Iris pigment epithelial cell (primary cell): ENCODE data around the gene EFCAB7.
"Not testable (repeated sequence)": the region's sequence is repeated elsewhere in the genome, so short reads cannot be mapped to it uniquely, and the experiment has no call there.

Experiments used
- DNase-seq: peaks from one replicate; pipeline ENCODE4 v3.0.0-alpha.2; 2011; ENCODE audit warnings: low read depth

Gene EFCAB7

DNA sequence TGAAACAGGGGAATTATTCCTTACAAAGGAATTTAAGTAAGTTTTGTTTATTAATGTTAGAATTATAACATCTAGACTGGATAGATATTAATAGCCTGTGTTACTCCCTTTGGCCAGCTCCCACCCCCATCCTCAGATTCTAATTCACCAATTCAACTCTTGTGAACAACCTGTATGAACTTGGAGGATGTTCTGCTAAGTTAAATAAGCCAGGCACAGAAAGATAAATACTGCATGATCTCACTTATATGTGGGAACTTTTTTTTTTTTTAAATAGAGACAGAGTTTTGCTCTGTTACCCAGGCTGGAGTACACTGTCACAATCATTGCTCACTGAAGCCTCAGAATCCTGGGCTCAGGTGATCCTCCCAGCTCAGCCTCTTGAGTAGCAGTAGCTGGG is 32.2 kb downstream of the EFCAB7 start:
- DNase-seq: no peak

DNA sequence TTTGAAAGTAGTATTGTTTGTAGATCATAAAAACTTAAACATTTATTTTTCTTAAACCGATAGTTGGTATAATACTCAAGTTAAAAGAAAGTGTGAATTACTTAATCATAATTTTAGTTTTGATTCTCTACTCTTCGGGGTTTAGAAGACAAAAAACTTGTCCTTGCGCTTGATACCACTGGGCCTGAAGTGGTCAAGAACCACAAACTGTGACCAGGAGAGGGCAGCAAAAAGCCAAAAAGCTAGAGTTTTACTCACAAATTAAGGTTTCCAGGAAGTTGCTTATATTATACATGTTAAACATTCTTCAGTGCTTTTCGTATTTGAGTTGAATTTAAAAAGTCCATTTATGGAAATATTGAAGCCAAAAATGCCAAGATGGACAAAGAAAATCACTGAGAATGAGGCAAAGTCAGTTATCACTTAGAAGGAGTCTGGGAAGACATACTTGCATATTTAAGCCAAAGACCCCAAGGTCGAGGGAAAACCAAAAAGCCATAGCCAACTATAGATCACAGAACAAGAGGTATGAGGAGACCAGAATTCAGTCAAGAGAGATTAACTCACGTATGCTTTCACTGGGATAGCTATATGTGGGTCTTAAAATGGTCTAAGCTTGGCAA is 34.2 kb downstream of the EFCAB7 start:
- DNase-seq: peak; percentile 64

DNA sequence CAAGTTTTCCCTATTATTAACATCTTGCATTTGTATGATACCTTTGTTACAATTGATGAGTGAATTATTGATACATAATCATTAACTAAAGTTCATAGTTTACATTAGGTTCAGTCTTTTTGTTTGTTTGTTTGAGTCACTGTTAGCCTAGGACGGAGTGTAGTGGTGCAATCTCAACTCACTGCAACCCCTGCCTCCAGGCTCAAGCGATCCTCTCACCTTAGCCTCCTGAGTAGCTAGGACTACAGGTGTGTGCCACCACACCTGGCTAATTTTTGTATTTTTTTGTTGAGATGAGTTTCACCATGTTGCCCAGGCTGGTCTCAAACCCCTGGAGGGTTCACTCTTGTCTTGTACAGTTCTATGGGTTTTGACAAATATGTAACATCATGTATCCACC is 36.0 kb downstream of the EFCAB7 start:
- no peak for DNase-seq

DNA sequence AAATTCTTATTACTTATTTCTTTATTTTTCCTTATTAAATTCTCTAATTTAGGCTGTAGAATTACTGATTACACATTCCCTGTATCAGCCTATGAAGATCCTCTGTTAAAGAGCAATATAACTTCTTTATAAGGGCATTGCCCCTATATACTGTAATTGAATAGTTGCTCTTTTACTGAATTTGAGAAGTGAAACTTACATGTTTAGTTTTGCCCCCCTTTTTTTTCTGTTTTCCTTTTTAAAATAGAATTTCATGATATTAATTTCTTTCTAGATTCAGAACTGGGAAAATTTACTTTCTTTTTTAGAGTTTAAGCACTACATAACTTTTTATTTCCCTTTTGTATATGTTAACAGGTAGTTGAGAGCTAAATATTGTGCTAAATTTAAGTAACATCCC is 40.4 kb downstream of the EFCAB7 start:
- no peak for DNase-seq

DNA sequence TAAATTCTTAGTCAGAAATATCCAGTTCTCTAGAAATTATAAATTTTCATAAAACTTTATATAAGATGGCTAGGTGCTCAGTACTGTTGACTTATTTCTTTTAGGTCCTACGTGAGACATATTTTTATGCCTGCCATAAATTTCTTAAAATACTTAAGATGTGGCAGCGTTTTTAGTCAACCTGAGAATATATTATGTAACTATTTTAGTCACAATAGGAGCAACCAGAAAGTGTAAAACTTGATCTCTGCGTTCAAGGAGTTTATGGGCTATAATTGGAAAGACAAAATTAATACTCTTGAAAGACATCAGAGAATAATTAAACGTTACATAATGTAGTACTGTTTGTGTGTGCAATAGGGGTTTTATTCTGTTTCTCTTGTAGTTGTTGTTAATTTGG is 45.7 kb downstream of the EFCAB7 start:
- DNase-seq: no peak

DNA sequence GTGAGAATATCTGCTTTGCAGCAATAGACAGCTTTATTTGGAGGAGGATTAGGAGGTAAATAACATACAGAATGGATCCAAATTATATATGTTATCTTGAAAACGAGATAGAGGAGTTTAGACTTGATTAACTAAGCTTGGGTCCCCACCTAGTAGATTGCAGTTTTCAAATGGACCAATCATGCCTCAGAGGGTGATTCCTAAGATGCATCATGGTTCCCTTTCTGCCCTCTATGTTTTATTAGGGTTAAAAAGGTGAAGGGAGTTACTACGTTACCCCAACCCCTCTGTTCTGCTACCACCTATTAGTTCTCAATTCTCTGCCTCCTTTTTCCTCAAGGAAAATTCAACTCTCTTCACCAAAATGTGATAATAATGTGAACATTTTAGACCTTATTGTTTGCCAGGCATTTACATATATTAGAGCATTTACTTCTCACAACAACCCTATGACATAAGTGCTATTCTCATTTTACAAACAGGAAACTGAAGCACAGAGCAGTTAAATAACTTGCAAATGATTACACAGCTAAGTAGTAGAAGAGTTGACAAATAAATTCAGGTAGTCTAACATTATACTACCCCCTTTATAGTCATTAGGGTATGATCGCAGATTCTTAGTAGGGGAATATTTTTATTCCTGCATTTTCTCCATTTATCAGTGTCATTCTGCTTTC is 46.5 kb downstream of the EFCAB7 start:
- no peak for DNase-seq

DNA sequence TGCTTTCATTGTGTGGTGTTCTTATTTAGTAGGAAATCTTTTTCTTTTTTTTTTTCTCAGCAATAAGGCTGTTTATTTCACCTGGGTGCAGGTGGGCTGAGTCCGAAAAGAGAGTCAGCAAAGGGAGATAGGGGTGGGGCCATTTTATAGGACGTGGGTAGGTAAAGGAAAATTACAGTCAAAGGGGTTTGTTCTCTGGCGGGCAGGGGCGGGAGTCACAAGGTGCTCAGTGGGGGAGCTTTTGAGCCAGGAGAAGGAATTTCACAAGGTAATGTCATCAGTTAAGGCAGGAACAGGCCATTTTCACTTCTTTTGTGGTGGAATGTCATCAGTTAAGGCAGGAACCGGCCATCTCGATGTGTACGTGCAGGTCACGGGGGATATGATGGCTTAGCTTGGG is 49.4 kb downstream of the EFCAB7 start:
- DNase-seq: not testable (repeated sequence)

DNA sequence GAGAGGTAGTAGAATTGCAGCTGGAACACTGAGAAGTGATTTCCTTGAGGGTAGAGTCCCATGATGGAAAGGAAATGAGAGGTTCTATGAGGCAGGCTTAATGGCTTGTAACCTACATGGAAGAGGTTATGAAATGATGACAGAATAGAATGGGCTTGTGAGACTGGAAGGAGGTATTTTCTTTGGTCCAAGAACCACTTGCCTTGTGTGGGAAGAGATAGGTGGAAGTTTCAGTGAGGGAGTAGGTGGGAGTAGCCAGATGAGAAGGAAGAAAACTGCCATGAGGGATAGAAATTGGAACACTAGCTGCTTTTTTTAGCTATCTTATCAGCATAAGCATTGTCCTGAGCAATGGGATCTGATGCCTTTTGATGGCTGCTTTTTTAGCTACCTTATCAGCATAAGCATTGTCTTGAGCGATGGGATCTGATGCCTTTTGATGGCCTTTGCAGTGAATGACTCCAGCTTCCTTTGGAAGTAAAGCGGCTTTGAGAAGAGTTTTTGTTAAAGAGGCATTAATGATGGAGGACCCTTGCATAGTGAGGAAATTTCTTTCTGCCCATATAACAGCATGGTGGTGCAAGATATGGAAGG is 51.0 kb downstream of the EFCAB7 start:
- DNase-seq: not testable (repeated sequence)

DNA sequence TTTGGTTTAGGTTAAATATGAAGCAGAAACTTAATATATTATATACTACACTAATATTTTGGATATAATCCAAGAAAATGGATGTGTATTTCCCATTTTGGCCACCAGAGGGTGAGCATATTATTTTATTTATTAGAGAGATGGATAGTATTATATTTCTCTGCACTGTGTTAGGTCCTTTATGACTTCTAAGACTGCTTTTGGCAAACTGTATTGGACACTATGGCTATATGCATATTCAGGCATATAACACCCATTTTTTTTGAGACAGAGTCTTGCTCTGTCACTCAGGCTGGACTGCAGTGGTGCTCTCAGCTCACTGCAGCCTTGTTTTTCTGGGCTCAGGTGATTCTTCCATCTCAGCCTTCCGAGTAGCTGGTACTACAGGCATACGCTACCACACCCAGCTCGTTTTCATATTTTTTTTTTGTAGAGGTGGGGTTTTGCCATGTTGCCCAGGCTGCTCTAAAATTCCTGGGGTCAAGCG is 52.1 kb downstream of the EFCAB7 start:
- DNase-seq: no peak

DNA sequence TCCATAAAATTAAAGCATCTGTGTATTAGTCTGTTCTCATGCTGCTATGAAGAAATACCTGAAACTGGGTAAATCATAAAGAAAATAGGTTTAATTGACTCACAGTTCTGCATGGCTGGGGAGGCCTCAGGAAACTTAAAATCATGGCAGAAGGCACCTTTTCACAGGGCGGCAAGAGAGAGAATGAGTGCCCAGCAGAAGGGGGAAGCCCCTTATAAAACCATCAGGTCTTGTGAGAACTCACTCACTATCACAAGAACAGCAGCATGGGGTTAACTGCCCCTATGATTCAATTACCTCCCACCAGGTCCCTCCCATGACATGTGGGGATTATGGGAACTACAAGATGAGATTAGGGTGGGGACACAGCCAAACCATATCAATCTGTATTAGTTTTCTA is 63.0 kb downstream of the EFCAB7 start:
- DNase-seq: not testable (repeated sequence)

DNA sequence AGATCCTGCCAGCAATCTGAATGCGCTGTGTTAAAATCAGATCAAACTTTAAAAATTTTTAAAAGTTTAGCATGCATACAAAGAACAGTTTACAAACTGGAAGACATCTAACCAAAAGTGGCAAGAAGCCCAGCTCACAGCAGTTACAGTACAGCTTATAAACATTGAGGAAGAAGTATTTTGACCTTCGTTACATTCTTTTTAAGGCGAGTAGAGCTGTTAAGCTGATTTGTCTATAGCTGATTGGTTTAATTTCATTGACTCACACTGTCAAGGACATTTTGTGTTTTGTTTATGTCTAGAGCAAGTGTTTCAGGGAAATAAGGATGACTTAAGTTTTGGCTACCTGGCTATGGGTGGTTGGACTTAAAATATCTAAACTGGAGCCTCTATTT is 66.8 kb downstream of the EFCAB7 start:
- peak; percentile 94 for DNase-seq

DNA sequence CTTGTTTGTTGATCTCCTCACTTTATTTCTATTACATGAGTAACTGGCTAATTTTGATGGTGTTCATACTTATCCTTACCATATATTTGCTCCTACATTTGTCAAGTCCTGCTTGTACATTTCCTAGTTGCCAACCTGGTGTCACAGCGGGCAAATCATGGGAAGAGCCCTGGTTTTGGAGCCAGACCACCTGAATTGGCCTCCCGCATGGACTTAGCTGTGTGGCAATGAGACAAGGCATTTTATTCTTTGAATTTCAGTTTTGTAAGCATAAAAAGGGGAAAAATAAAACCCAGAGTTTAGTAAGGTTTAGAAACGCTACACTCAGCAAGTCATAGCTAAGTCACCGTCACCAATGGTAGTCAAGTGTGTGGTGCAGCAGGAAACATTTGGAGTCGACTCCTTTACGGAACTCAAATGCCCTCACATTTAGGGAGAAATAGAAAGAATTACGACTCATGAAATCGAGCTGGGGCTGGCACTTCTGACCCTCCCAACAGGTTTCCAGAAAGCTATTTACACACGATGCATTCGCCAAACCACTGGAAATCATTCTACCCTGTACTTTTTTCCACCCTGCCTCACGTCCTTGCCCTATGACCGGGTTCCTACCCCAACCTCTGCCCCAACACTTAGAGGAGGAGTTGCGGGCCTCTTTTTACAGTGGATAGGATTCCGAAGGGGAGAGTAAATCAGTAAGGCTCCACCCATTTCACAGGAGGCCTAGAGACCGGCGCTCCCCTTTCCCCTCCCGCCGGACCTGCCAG is 69.4 kb downstream of the EFCAB7 start:
- DNase-seq: no peak

DNA sequence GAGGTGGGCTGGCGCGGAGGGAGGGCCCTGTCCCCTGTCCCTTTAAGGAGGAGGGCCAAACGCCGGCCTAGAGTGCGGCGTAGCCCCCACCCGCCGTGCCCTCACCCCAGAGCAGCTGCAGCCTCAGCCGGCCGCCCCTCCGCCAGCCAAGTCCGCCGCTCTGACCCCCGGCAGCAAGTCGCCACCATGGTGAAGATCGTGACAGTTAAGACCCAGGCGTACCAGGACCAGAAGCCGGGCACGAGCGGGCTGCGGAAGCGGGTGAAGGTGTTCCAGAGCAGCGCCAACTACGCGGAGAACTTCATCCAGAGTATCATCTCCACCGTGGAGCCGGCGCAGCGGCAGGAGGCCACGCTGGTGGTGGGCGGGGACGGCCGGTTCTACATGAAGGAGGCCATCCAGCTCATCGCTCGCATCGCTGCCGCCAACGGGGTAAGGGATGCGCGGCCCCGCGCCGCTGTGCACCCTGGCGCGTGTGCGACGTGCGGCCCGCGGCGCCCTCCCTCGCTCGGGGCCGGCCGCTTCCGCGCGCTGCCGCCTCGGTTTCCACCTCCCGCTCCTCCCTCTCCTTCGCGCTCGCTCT is 70.1 kb downstream of the EFCAB7 start, which contains the start of gene PGM1:
Gene PGM1, plus strand, starts transcription at position 109 of the 583 bp plus-strand sequence. Its CDS starts 78 bp downstream, at position 187.
- peak; percentile 83 for DNase-seq

DNA sequence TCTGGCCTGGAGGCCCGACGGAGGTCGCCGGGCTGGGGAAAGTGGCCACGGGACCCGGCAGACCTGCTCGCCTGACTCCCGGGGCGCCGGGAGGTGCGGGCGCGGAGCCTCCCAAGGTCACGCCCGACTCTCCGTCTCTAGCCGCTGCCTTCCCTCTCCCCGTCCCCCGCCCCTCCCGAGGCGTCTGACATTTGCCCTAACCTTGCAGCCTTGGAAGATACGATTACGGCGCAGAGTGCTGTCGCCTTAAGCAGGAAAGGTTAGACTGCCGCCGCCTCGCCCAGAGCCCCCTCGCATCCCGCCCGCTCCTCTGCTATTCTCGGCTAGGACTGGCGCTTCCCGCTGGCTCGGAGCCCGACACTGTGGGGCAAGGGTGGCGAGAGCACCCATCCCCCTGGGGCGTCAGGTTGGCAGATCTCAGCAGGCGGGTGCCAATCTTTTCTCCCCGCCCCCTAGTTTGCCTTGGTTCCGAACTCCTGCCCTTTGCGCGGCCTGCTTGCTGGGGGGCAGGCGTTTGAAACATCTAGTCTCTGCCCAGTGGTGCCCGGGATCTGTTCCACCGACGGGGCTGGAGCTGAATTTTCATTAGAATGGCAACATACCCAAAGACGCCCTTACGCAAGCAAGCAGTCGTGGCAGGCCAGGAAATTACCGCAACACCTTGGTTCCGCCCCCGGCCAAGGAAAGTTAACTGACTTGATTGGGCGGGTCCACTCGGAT is 70.7 kb downstream of the EFCAB7 start:
- peak; percentile 88 for DNase-seq

DNA sequence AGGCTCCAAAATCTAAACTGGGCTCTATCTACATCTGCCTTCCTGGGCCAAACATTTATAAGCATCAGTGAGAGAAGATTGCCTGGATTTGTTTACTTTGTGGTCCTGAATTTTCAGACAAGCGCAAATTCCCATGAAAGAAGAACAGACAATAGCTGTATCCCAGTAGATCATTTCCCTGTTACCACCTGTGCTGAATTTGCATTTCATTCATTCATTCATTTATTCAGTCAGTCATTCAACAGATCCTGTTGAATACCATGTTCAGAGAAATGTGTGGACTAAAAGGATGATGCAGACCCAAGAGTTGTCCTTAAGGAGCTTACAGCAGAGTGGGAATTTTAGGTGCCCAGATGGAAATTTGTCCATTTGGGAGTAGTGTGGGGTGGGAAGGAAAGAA is 72.1 kb downstream of the EFCAB7 start:
- DNase-seq: no peak

DNA sequence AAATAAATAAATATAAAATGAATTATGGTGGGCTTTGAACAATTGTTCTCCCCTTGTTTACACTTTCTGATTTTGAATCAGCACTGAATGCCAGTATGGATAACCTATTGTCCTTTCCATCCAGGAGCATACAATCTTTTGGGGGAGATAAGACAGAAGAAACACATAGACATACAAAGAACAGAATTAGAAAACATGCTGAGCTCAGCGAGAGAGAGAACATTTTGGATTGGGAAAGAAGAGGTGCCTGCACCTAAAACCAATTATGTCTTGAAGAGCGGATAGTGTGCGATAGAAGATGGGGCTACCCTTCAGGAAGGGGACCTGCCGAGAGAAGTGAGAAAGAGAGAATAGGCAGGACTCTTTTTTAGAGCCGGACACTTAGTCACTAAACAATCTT is 76.5 kb downstream of the EFCAB7 start:
- DNase-seq: no peak

DNA sequence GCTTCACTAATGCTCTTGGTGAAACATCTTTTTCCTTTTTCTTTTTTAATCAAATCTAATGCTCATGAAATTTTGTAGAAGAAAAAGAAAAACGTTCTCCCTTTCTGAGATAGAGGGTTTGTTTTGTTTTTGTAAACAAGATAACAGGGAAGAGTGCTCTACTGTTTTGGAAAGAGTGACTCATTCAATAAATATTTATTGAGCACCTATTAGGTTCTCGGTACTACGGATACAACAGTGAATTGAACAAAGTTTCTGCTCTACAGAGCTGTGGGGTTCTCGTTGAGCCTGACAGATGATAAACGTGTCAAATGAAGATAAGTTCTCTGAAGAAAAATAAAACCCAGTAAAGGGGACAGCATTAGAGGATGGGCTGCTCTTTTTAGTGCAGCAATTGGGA is 76.9 kb downstream of the EFCAB7 start:
- DNase-seq: no peak

DNA sequence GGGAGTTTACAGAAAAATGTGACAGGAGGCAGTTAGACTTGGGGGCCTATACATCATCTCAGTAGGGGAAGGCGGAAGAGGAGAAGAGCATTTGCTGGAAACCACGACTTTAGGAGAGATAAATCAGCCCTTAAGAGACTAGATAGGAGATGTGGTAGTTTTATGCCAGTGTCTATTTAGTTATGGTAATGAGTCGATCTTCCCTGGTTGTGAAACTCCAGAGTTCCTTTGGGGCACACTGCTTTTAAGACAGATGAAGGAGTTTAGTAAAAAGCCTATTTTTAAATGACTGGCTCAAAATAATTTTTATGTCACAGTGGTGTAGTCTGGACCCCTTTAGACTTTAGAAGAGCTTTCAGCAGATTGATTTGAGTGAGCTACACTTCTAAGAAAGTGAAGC is 77.7 kb downstream of the EFCAB7 start:
- DNase-seq: no peak

DNA sequence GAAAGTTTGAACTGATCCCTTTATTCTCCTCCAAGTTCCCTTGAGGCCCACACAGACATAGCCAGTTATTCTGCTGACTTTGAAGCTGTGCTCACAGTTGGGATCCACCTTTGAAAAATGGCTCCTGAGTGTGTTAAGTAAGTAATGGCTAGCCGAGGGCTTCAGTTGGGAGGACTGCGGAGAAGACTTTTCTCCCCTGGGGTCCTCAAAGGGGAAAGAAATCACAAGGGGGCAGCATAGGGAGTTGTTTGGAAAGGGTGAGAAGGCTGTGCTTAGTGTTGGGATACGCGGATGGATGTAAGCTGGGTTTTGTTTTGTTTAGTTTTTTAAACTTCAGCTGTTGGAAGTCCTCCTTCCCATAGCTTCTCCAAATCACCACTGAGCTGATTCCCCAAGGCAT is 78.1 kb downstream of the EFCAB7 start:
- no peak for DNase-seq

DNA sequence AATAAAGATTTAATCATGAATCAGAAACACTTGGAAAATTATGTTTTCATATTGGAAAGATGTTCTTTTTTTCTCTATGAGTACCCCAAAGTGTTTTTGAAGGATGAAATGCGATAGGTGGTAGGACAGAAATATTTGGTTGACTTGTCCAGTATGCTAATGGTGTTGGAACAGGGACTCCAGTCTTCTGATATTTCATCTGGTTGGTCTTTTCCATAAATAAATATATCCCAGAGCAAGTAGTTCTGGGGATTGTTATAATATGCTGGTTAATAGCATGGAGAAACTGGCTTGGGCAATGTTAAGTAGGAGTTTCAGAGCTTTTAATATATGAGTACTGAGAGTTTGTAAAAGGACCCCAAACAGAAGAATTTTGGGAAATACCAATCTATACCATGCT is 78.6 kb downstream of the EFCAB7 start:
- no peak for DNase-seq

DNA sequence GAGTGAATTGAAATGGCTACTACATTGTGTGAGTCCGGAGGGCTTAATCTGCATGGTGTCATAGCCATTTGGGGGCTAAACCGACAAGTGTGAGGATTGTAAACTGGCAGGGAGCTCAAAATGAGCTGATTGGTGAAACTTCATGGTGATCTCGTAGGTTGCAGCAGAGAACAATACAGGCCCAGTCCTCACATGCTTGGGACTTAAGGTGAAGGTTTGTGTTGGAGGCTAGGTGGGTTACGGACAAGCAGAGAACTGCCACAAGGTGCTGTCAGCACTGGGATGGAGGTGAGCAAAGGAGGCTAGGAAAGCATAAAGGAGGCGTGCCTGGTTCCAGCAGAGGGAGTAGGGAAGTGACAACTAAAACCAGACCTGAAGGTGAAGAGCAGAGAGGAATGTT is 79.3 kb downstream of the EFCAB7 start:
- no peak for DNase-seq

DNA sequence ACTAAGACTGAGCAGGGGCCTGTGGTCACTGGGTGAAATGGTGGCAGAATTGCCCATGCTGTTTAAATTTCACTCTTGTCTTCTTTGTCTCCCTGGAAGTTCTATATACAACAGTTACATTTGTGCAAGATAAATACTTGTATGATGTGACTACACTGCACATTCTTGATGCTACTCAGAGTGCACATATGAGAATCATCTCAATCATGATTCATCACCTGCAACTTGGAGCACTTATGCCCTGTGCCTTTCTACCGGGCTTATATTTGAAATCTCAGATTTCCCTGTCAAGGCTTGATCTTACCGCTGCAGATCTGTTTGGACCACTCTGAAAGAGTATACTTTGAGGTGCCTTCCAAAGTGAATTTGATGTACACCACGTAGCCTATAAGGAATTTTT is 80.5 kb downstream of the EFCAB7 start:
- DNase-seq: peak; percentile 41
